ENCODE data around the gene SLC16A10.

The SLC16A10 gene

GRCh38 chr6:111258010-111258409 is 170.7 kb downstream of the SLC16A10 start:
- Histone ChIP-seq H3K4me3 (ENCODE audit: low read length) (peak overlapping the region; percentile 92; the same call in 1 of the 2 replicates), H3K9me3 (ENCODE audit: insufficient read depth, low read length) (no peaks in the 10 kb centered on the region), H3K27ac (ENCODE audit: low read length) (no peak overlapping the region), H3K27me3 (ENCODE audit: low read depth, low read length) (no peaks in the 10 kb centered on the region), H3K9ac (ENCODE audit: low read length) (no peak overlapping the region), H4K20me1 (ENCODE audit: insufficient read depth, low read length) (no peaks in the 10 kb centered on the region), H2AFZ (ENCODE audit: low read depth, low read length) (no peak overlapping the region), H3K36me3 (replicated peaks; ENCODE audit: low read depth, low read length) (peaks cover 17% of the 10 kb centered on the region), H3K4me1 (ENCODE audit: low read length) (peaks cover 17% of the 10 kb centered on the region), H3K4me2 (ENCODE audit: low read length) (peak overlapping the region; percentile 65), H3K79me2 (ENCODE audit: low read length) (peaks cover 39% of the 10 kb centered on the region)
- TF ChIP-seq CTCF (IDR thresholded peaks at IDR 0.05; ENCODE audit: low read depth, low read length) (no peak), EZH2phosphoT487 (IDR thresholded peaks at IDR 0.05; ENCODE audit: low read depth) (no peak)

- Histone ChIP-seq H3K27ac (ENCODE audit: low read length) (no peak overlapping the region), H3K4me1 (ENCODE audit: low read length) (peaks cover 17% of the 10 kb centered on the region)
Observed at GRCh38 chr6:111258615-111259088, 171.3 kb downstream of the SLC16A10 start.

GRCh38 chr6:111259089-111259831 is 172.0 kb downstream of the SLC16A10 start:
- H3K27me3 ChIP-seq (ENCODE audit: low read depth, low read length): no peaks in the 10 kb centered on the region
- H3K4me1 ChIP-seq (ENCODE audit: low read length): peaks cover 17% of the 10 kb centered on the region
- H2AFZ ChIP-seq (ENCODE audit: low read depth, low read length): peak overlapping the region; percentile 93; the same call in 1 of the 2 replicates
- H3K79me2 ChIP-seq (ENCODE audit: low read length): peaks cover 50% of the 10 kb centered on the region
- TF ChIP-seq CTCF (IDR thresholded peaks at IDR 0.05; ENCODE audit: low read depth, low read length) (peak; percentile 81), EZH2phosphoT487 (IDR thresholded peaks at IDR 0.05; ENCODE audit: low read depth) (no peak)
- H3K9me3 ChIP-seq (ENCODE audit: insufficient read depth, low read length): no peaks in the 10 kb centered on the region
- peak overlapping the region; percentile 92 for H3K4me3 ChIP-seq (ENCODE audit: low read length)
- H4K20me1 ChIP-seq (ENCODE audit: insufficient read depth, low read length): no peaks in the 10 kb centered on the region
- H3K9ac ChIP-seq (ENCODE audit: low read length): peak overlapping the region; percentile 78
- H3K36me3 ChIP-seq (replicated peaks; ENCODE audit: low read depth, low read length): peaks cover 23% of the 10 kb centered on the region
- H3K4me2 ChIP-seq (ENCODE audit: low read length): peak overlapping the region; percentile 97
- H3K27ac ChIP-seq (ENCODE audit: low read length): peak overlapping the region; percentile 62

More at GRCh38 chr6:111258615-111259088, 171.3 kb downstream of the SLC16A10 start:
- H3K4me2 ChIP-seq (ENCODE audit: low read length): peak overlapping the region; percentile 65
- H3K9me3 ChIP-seq (ENCODE audit: insufficient read depth, low read length): no peaks in the 10 kb centered on the region
- peaks cover 44% of the 10 kb centered on the region for H3K79me2 ChIP-seq (ENCODE audit: low read length)
- H4K20me1 ChIP-seq (ENCODE audit: insufficient read depth, low read length): no peaks in the 10 kb centered on the region
- H3K4me3 ChIP-seq (ENCODE audit: low read length): peak overlapping the region; percentile 92
- no peaks in the 10 kb centered on the region for H3K27me3 ChIP-seq (ENCODE audit: low read depth, low read length)
- TF ChIP-seq CTCF (IDR thresholded peaks at IDR 0.05; ENCODE audit: low read depth, low read length) (no peak), EZH2phosphoT487 (IDR thresholded peaks at IDR 0.05; ENCODE audit: low read depth) (no peak)
- H3K36me3 ChIP-seq (replicated peaks; ENCODE audit: low read depth, low read length): peaks cover 17% of the 10 kb centered on the region
- peak overlapping the region; percentile 64 for H3K9ac ChIP-seq (ENCODE audit: low read length)
- peak overlapping the region; percentile 93 for H2AFZ ChIP-seq (ENCODE audit: low read depth, low read length)

GRCh38 chr6:111260570-111261298 is 173.4 kb downstream of the SLC16A10 start:
- H3K27ac ChIP-seq (ENCODE audit: low read length): no peak overlapping the region

More at GRCh38 chr6:111260570-111261298, 173.4 kb downstream of the SLC16A10 start:
- Histone ChIP-seq H2AFZ (ENCODE audit: low read depth, low read length) (no peak overlapping the region), H3K4me1 (ENCODE audit: low read length) (peaks cover 26% of the 10 kb centered on the region), H3K9me3 (ENCODE audit: insufficient read depth, low read length) (no peaks in the 10 kb centered on the region), H3K9ac (ENCODE audit: low read length) (peak overlapping the region; percentile 78), H3K36me3 (replicated peaks; ENCODE audit: low read depth, low read length) (peaks cover 28% of the 10 kb centered on the region), H3K4me3 (ENCODE audit: low read length) (peak overlapping the region; percentile 92), H3K79me2 (ENCODE audit: low read length) (peaks cover 57% of the 10 kb centered on the region), H3K4me2 (ENCODE audit: low read length) (peak overlapping the region; percentile 97), H3K27me3 (ENCODE audit: low read depth, low read length) (no peaks in the 10 kb centered on the region), H4K20me1 (ENCODE audit: insufficient read depth, low read length) (no peaks in the 10 kb centered on the region)
- TF ChIP-seq CTCF (IDR thresholded peaks at IDR 0.05; ENCODE audit: low read depth, low read length) (no peak), EZH2phosphoT487 (IDR thresholded peaks at IDR 0.05; ENCODE audit: low read depth) (no peak)
